HG03175 (cell line): ENCODE measurements around the gene ADTRP.

Experiments
- ATAC-seq: cut with Tn5 transposase; IDR thresholded peaks from one replicate; pipeline ENCODE4 v1.9.1; 2021; ENCODE audit warnings: mild to moderate bottlenecking, moderate library complexity; ENCODE audit not compliant: unreplicated experiment

The ADTRP gene

GRCh38 chr6:11774426-11774825 lies 4.2 kb downstream of the ADTRP start:
- ATAC-seq, result no peak

GRCh38 chr6:11773581-11773980 lies 5.0 kb downstream of the ADTRP start:
- ATAC-seq, result no peak

GRCh38 chr6:11773013-11773412 lies 5.6 kb downstream of the ADTRP start:
- no peak for ATAC-seq

- ATAC-seq, result no peak
Measured at GRCh38 chr6:11772109-11772825, 6.3 kb downstream of the ADTRP start.

DNA sequence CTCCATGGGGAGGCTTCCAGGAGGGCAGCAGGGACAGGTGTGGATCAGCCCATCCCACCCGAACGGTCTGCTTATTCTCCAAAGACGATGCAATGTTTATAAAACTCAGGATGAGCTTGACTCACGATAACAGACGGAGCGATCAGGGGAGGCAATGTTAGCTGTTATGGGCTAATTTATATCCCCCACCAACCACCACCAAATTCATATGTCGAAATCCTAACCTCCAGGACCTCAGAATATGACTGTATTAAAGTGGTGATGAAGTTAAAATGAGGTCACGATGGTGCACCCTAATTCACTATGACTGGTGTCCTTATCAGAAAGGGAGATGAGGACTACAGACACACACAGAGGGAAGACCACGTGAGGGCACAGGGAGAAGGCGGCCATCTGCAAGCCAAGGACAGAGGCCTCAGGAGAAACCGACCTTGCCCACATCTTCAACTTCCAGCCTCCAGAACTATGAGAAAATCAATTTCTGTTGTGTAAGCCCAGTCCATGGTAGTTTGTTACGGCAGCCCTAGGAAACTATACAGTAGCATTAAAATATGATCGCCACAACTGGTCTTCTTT lies 7.0 kb downstream of the ADTRP start:
- no peak for ATAC-seq

GRCh38 chr6:11770546-11771466 lies 7.8 kb downstream of the ADTRP start:
- no peak for ATAC-seq

DNA sequence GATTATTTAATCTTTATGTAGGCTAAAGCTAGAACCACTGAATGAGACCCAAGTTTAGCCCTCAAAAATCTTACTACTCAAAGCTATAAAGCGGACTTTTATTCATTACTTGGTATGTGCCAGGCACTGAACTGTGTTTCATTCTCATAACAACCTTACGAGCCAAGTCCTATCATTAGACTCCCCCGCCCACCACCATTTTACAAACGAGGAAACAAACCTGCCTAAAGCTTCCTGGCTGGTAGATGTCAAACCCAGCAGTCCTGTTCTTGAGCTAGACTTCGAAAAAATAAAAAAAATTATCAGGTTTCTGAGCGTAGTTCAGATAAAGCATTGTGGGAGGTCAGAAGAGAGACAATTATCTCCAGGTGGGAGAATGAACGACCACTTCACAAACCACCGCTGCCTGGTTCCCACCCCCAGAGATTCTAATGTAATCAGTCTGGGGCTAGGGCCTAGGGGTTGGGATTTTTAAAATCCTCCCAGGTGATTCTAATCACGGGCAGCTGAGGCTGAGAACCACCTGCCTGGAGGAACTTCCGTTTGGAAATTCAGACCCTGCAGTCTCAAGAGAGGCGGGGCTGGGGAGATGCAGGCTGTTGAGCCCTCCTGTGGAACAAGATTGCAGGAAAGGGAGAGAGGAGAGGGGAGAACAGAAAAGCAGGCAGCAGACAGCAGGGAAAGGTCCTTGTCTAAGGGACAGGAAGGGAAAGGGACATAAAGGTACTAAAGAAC lies 8.6 kb downstream of the ADTRP start:
- no peak for ATAC-seq

GRCh38 chr6:11769244-11769643 lies 9.4 kb downstream of the ADTRP start:
- no peak for ATAC-seq

GRCh38 chr6:11767978-11768756 lies 10.4 kb downstream of the ADTRP start:
- no peak for ATAC-seq

DNA sequence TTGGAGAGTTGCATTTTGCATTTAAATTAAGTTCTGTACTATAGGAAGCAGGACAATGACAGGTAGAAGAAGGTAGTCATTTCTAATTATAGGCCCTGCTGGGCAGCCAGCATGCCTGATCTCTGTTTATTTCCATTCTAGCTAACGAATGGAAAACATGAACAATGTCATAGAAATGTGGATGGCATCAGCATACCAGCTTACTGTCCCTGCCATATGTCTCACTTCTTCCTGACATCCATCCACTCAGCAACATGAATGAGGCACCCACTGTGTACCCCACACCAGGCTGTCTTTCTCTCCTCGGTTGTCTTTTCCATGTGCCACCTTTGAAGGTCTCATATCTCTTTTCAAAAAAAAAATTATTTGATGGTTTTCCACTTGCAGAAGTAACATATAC lies 11.1 kb downstream of the ADTRP start:
- ATAC-seq, result no peak

- ATAC-seq, result no peak
Measured at GRCh38 chr6:11766589-11767450, 11.8 kb downstream of the ADTRP start.

GRCh38 chr6:11766043-11766442 lies 12.6 kb downstream of the ADTRP start:
- ATAC-seq, result no peak

DNA sequence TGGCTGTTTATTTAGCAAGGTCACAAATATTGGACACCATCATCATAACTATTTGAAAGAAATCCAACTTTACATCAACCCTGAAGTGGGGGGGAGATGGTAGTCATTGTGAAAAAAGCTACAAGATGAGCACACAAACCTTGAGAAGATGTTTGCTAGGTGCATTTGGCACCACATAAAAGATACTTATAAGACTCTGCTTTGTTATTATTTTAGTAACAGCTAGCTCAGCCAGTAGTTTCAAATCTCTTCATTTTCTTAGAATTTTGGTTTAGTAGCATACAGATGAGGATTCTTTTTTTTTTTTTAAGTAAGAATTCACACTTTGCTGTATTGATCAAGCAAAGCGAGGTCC lies 14.4 kb downstream of the ADTRP start:
- no peak for ATAC-seq

DNA sequence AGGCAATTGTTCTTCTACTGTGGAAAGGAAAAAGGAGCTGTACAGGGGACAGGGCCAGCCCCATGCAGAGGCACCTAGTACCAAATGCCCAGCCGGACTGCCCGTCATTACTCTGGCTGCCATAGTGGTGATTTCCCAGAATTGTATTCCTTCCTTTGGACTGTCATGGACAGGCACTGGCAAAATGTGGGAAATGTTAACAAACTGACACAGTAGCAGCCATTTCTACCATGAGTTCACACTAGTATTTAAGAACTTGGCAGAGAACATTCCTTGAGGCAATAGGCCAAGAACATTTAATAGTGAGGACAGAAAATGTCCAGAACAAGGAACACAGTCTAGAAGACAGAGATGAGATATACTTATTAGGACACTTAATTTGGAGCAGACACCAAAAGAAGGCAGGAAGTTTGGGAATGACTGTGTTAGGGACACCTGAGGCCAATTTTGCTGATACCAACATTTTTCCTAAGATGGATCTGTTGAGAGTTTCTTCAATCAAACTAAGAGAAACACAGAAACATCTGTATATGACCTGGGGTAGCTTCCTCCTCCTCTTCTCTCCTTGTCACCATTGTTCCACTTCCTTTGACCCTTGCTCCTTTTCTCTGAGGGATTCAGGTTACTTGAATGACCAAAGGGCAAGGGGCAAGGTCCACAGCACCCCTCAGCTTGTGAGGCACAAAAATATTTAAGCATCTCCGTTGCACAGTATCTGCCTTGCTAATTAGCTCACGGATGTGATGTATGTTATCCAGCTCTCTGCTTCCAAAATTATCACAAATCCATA lies 14.9 kb downstream of the ADTRP start:
- no peak for ATAC-seq

DNA sequence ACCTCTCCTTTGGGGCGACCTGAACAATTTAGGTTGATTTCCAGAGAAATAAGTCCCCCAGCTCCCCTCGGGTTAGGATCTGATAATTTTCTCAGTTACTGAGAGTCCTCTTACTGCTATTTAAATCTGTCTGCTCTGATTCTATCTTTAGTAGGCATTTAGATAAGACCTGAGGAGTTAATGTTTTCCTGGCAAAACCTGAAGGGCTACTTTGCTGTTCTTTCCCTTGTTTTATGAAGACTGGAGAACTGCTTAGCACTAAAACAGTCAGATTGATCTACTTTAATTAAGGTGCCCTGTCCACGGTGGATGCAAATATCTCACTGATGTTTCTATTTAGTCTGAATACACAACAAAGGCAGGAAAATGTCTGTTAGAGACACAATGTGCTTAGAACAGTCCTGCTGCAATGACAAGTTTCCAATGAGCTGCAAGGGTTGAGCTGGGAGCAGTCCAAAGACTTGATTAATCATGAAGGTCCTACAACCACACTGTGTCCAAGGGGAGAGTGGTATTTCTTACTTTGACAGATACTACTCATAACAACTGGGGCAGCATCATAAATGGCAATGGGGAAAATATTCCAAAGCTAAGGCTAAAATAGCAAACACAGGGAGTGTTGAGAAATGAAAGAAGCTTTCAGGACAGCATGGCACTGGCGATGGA lies 15.7 kb downstream of the ADTRP start:
- ATAC-seq, result no peak

GRCh38 chr6:11761744-11762620 lies 16.6 kb downstream of the ADTRP start:
- no peak for ATAC-seq

GRCh38 chr6:11760015-11760473 lies 18.6 kb downstream of the ADTRP start:
- ATAC-seq, result no peak
